Cardiac fibroblast (primary cell): ENCODE measurements around the gene FOXI3.
"Not testable (repeated sequence)": the region's sequence is repeated elsewhere in the genome, so short reads cannot be mapped to it uniquely, and the experiment has no call there.

Experiments used
- DNase-seq, 2 donors: peaks; one replicate each; pipeline versions ENCODE4 v3.0.0 to v3.0.0-alpha.2; 2010; ENCODE audit warnings: low read depth in 2 of 2
- H3K4me3 ChIP-seq, 2 donors: replicated peaks in 1 of 2; 1 replicate in 1 of 2; 2 replicates in 1 of 2; pipeline ENCODE4 v1.5.1; 2011; ENCODE audit warnings: low read depth in 2 of 2, low read length in 2 of 2, mild to moderate bottlenecking in 2 of 2, moderate library complexity in 1 of 2
- TF ChIP-seq, protein P1 (sequence below): IDR thresholded peaks from one replicate; pipeline ENCODE4 v1.5.1; 2011; ENCODE audit warnings: low read depth, mild to moderate bottlenecking, low read length, inconsistent platforms

FOXI3 gene

DNA sequence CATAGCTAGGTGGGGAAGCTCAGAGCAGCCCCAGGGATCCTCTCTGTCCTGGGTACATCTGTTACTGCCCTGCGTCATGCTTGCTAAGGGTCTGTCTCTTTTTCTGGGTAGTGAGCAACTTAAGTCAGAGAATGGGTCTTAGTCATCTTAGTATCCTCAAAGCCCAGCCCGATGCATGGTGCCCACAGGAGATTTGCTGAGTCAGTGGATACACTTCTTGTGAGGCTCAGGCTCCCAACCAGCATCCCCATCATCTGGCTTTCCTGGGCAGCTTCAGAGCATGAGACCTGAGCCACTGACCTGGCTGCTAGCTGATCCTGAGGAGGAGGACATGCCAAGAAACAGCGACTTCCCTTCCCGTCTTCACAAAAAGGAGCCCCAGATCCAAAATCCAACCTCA, 10.0 kb downstream of the FOXI3 start:
- no peak for DNase-seq
- TF ChIP-seq, protein P1, sequence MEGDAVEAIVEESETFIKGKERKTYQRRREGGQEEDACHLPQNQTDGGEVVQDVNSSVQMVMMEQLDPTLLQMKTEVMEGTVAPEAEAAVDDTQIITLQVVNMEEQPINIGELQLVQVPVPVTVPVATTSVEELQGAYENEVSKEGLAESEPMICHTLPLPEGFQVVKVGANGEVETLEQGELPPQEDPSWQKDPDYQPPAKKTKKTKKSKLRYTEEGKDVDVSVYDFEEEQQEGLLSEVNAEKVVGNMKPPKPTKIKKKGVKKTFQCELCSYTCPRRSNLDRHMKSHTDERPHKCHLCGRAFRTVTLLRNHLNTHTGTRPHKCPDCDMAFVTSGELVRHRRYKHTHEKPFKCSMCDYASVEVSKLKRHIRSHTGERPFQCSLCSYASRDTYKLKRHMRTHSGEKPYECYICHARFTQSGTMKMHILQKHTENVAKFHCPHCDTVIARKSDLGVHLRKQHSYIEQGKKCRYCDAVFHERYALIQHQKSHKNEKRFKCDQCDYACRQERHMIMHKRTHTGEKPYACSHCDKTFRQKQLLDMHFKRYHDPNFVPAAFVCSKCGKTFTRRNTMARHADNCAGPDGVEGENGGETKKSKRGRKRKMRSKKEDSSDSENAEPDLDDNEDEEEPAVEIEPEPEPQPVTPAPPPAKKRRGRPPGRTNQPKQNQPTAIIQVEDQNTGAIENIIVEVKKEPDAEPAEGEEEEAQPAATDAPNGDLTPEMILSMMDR: no peak
- no peak overlapping the region for H3K4me3 ChIP-seq

GRCh38 chr2:88442061-88442460, 10.4 kb downstream of the FOXI3 start:
- no peak for DNase-seq
- no peak overlapping the region for H3K4me3 ChIP-seq
- TF ChIP-seq, protein P1: no peak

DNA sequence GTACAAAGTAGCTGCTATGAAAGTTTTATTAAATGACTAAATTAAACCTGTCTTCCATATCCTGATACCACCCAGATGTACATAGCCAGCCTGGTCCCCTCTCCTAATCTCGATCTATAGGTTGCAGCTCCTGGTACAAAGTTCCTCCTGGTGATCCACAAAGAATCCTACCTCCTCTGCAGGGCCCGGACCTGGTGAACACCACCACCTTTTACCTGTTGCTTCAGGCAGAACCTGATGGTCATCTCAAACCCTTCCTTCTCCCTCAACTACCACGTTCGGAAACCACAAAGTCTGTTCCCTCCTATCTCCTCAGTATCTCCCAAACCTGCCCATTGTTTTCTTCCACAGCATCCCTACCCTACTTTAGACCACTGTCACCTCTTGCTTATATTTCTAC, 15.5 kb downstream of the FOXI3 start:
- TF ChIP-seq, protein P1: no peak
- H3K4me3 ChIP-seq: no peak overlapping the region

GRCh38 chr2:88429929-88430328, 22.6 kb downstream of the FOXI3 start:
- TF ChIP-seq, protein P1: no peak
- H3K4me3 ChIP-seq: no peak overlapping the region
- no peak for DNase-seq

More for the DNA sequence above, 15.5 kb downstream of the FOXI3 start:
- no peak for DNase-seq

DNA sequence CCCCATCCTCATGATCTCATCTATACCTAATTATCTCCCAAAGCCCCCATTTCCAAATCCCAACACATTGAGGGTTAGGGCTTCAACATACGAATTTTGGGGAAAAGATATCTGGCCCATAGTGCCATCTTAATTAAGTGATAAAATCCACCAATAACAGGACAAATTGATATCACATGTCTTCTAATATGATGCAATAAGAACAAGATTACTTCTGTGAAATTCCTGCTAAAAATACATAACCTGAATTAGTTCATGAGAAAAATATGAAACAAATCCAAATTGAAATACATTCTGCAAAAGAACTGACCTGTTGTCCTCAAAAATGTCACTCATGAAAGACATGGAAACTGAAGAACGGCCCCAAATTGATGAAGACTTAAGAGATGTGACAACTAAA, 28.8 kb downstream of the FOXI3 start:
- DNase-seq: no peak

DNA sequence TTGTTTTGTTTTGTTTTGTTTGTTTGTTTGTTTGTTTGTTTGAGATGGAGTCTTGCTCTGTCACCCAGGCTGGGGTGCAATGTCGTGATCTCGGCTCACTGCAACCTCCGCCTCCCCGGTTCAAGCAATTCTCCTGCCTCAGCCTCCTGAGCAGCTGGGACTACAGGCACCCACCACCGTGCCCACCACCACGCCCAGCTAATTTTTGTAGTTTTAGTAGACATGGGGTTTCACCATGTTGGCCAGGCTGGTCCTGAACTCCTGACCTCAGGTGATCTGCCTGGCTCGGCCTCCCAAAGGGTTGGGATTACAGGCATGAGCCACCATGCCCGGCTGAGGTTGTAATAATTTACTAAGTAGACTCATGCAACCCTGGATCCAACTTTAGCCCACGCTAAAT, 33.4 kb downstream of the FOXI3 start:
- not testable (repeated sequence) for H3K4me3 ChIP-seq, DNase-seq

More for the DNA sequence above, 28.8 kb downstream of the FOXI3 start:
- TF ChIP-seq, protein P1: no peak
- no peak overlapping the region for H3K4me3 ChIP-seq

GRCh38 chr2:88416016-88416663, 36.4 kb downstream of the FOXI3 start:
- TF ChIP-seq, protein P1: no peak
- no peak overlapping the region for H3K4me3 ChIP-seq
- no peak for DNase-seq

DNA sequence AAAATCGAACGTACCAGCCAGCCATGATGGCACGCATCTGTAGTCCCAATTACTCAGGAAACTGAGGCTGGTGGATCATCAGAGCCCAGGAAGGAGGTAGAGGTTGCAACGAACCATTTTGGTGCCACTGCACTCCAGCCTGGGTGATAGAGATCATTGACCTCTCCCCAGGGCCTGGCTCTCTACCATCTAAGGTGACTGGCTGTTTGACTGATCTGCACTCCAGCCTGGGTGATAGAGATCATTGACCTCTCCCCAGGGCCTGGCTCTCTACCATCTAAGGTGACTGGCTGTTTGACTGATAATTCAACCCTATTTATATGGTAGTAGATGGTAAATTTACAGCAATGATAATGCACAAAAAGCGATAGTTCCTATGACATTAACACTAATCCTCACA, 43.6 kb downstream of the FOXI3 start:
- H3K4me3 ChIP-seq, DNase-seq: not testable (repeated sequence)
